Neural progenitor cell (in vitro differentiated cells): ENCODE measurements around the gene GAB1. TPM values are rescaled to one million over a fixed set of nuclear protein-coding genes. Genes with fewer than 3 reads are reported as not detected.
A peak's percentile ranks its signal among the peaks of the same experiment; 100 is the strongest.

ENCODE experiments used
- DNase-seq: peaks from one replicate; pipeline ENCODE4 v3.0.0-alpha.2; 2016; ENCODE audit warnings: low spot score
- H2AFZ ChIP-seq: fragments of 200-600 bp; sonication (generic); replicated peaks from 2 replicates; pipeline ENCODE4 v1.6.1; 2016; ENCODE audit warnings: antibody characterized with exemption
- H3F3A ChIP-seq: fragments of 200-600 bp; sonication (generic); 2 replicates; pipeline ENCODE4 v1.6.1; 2016; ENCODE audit warnings: antibody characterized with exemption, low read depth
- H3K27ac ChIP-seq: fragments of 200-600 bp; sonication (generic); 2 replicates; pipeline ENCODE4 v1.5.1; 2016; ENCODE audit warnings: mild to moderate bottlenecking
- H3K27me3 ChIP-seq: fragments of 200-600 bp; sonication (generic); 2 replicates; pipeline ENCODE4 v1.6.1; 2016; ENCODE audit warnings: mild to moderate bottlenecking, moderate library complexity
- H3K36me3 ChIP-seq: fragments of 200-600 bp; sonication (generic); 2 replicates; pipeline ENCODE4 v1.5.1; 2016
- H3K4me1 ChIP-seq: fragments of 200-600 bp; sonication (generic); 2 replicates; pipeline ENCODE4 v1.6.1; 2016; ENCODE audit warnings: mixed run types
- H3K4me2 ChIP-seq: fragments of 200-600 bp; sonication (generic); 2 replicates; pipeline ENCODE4 v1.6.1; 2016
- H3K4me3 ChIP-seq: fragments of 200-600 bp; sonication (generic); 2 replicates; pipeline ENCODE4 v1.5.1; 2016
- H3K79me2 ChIP-seq: fragments of 200-600 bp; sonication (generic); 2 replicates; pipeline ENCODE4 v1.6.1; 2016; ENCODE audit warnings: low read depth
- H3K9ac ChIP-seq: fragments of 200-600 bp; sonication (generic); 2 replicates; pipeline ENCODE4 v1.6.1; 2016
- H3K9me3 ChIP-seq: fragments of 200-600 bp; sonication (generic); 2 replicates; pipeline ENCODE4 v1.5.1; 2016; ENCODE audit warnings: low read depth
- H4K20me1 ChIP-seq: fragments of 200-600 bp; sonication (generic); 2 replicates; pipeline ENCODE4 v1.6.1; 2016; ENCODE audit warnings: low read depth
- H3K27ac Mint-ChIP-seq: 3 replicates; pipeline ENCODE4 v1.8.0; 2021; ENCODE audit warnings: mixed read lengths
- H3K27me3 Mint-ChIP-seq: 2 replicates; pipeline ENCODE4 v1.8.0; 2022; ENCODE audit warnings: low read depth, mild to moderate bottlenecking, inconsistent platforms, moderate library complexity, mixed read lengths; ENCODE audit not compliant: insufficient read depth
- H3K36me3 Mint-ChIP-seq: 3 replicates; pipeline ENCODE4 v1.8.0; 2021; ENCODE audit warnings: mixed read lengths
- H3K4me1 Mint-ChIP-seq: 3 replicates; pipeline ENCODE4 v1.8.0; 2021; ENCODE audit warnings: mixed read lengths
- H3K4me3 Mint-ChIP-seq: 3 replicates; pipeline ENCODE4 v1.8.0; 2021; ENCODE audit warnings: mild to moderate bottlenecking, moderate library complexity, mixed read lengths
- H3K9me3 Mint-ChIP-seq: 3 replicates; pipeline ENCODE4 v1.8.0; 2020; ENCODE audit warnings: mixed read lengths
- CTCF ChIP-seq: fragments of 200-600 bp; sonication (generic); IDR thresholded peaks from 2 replicates; pipeline ENCODE4 v1.5.1; 2017; ENCODE audit warnings: antibody characterized with exemption, mild to moderate bottlenecking
- EZH2 ChIP-seq: fragments of 200-600 bp; sonication (generic); IDR thresholded peaks from 2 replicates; pipeline ENCODE4 v1.6.1; 2017; ENCODE audit warnings: antibody characterized with exemption, mild to moderate bottlenecking, moderate library complexity
- EZH2phosphoT487 ChIP-seq: fragments of 200-600 bp; sonication (generic); IDR thresholded peaks from 2 replicates; pipeline ENCODE4 v1.6.1; 2017; ENCODE audit warnings: antibody characterized with exemption
- total RNA-seq: library from RNA; depleted of rRNA; stranded (reverse); fragments of >200 nt; gene quantifications from 2 replicates; pipeline ENCODE4 v1.2.3, GENCODE V29; 2015; ENCODE audit warnings: low replicate concordance

Gene GAB1
- total RNA-seq, 1 donor from 2014 or later = 31.3 TPM

GRCh38 chr4:143308377-143308776 lies 28.3 kb upstream of the GAB1 start:
- Histone ChIP-seq H3F3A (no peaks in the 10 kb centered on the region), H3K9me3 (no peaks in the 10 kb centered on the region), H2AFZ (no peak overlapping the region), H4K20me1 (no peaks in the 10 kb centered on the region), H3K9ac (no peak overlapping the region), H3K36me3 (no peaks in the 10 kb centered on the region), H3K4me3 (no peak overlapping the region), H3K79me2 (no peaks in the 10 kb centered on the region), H3K4me2 (no peak overlapping the region), H3K27ac (no peak overlapping the region), H3K4me1 (no peaks in the 10 kb centered on the region), H3K27me3 (no peaks in the 10 kb centered on the region)
- H3K27me3 Mint-ChIP-seq = no peaks in the 10 kb centered on the region
- no peak overlapping the region for H3K4me3 Mint-ChIP-seq
- H3K4me1 Mint-ChIP-seq = no peaks in the 10 kb centered on the region
- no peak for DNase-seq
- no peaks in the 10 kb centered on the region for H3K36me3 Mint-ChIP-seq
- no peaks in the 10 kb centered on the region for H3K9me3 Mint-ChIP-seq
- TF ChIP-seq EZH2 (no peak), EZH2phosphoT487 (no peak), CTCF (no peak)
- H3K27ac Mint-ChIP-seq = no peak overlapping the region

GRCh38 chr4:143311924-143312323 lies 24.8 kb upstream of the GAB1 start:
- no peak overlapping the region for H3K27ac Mint-ChIP-seq
- H2AFZ ChIP-seq = no peak overlapping the region

GRCh38 chr4:143313521-143313920 lies 23.2 kb upstream of the GAB1 start:
- no peak overlapping the region for H3K4me2 ChIP-seq
- H3K9me3 ChIP-seq = no peaks in the 10 kb centered on the region
- no peaks in the 10 kb centered on the region for H3K36me3 ChIP-seq
- H3K4me1 ChIP-seq = no peaks in the 10 kb centered on the region
- H3K9ac ChIP-seq = no peak overlapping the region
- H2AFZ ChIP-seq = no peak overlapping the region
- no peaks in the 10 kb centered on the region for H3F3A ChIP-seq
- H3K27me3 Mint-ChIP-seq = no peaks in the 10 kb centered on the region
- no peak overlapping the region for H3K27ac ChIP-seq
- H3K36me3 Mint-ChIP-seq = no peaks in the 10 kb centered on the region
- peaks cover 2% of the 10 kb centered on the region for H3K4me1 Mint-ChIP-seq
- H3K27me3 ChIP-seq = no peaks in the 10 kb centered on the region
- no peaks in the 10 kb centered on the region for H4K20me1 ChIP-seq
- no peaks in the 10 kb centered on the region for H3K9me3 Mint-ChIP-seq
- no peaks in the 10 kb centered on the region for H3K79me2 ChIP-seq
- TF ChIP-seq EZH2 = no peak
- no peak for TF ChIP-seq CTCF
- no peak for TF ChIP-seq EZH2phosphoT487
- no peak for DNase-seq
- peak overlapping the region; percentile 39 for H3K27ac Mint-ChIP-seq
- H3K4me3 ChIP-seq = no peak overlapping the region
- H3K4me3 Mint-ChIP-seq = no peak overlapping the region

More at GRCh38 chr4:143311924-143312323, 24.8 kb upstream of the GAB1 start:
- H3K4me1 Mint-ChIP-seq = peaks cover under 1% of the 10 kb centered on the region
- DNase-seq = no peak
- no peaks in the 10 kb centered on the region for H3K79me2 ChIP-seq
- no peak for TF ChIP-seq EZH2phosphoT487
- no peak for TF ChIP-seq CTCF
- TF ChIP-seq EZH2 = no peak
- H3F3A ChIP-seq = no peaks in the 10 kb centered on the region
- H3K4me1 ChIP-seq = no peaks in the 10 kb centered on the region
- H3K9ac ChIP-seq = no peak overlapping the region
- H3K27me3 Mint-ChIP-seq = no peaks in the 10 kb centered on the region
- no peaks in the 10 kb centered on the region for H3K27me3 ChIP-seq
- no peaks in the 10 kb centered on the region for H4K20me1 ChIP-seq
- H3K36me3 ChIP-seq = no peaks in the 10 kb centered on the region
- H3K9me3 Mint-ChIP-seq = no peaks in the 10 kb centered on the region
- no peak overlapping the region for H3K4me3 ChIP-seq
- H3K27ac ChIP-seq = no peak overlapping the region
- H3K9me3 ChIP-seq = no peaks in the 10 kb centered on the region
- no peaks in the 10 kb centered on the region for H3K36me3 Mint-ChIP-seq
- H3K4me3 Mint-ChIP-seq = no peak overlapping the region
- no peak overlapping the region for H3K4me2 ChIP-seq
